ENCODE data around the gene REXO5.

- TF ChIP-seq CTCF (IDR thresholded peaks at IDR 0.05) (no peak), POLR2A (IDR thresholded peaks at IDR 0.05) (no peak)
Measured at GRCh38 chr16:20838240-20838639, 31.9 kb downstream of the REXO5 start.
